NCI-H146 treated with DMSO at 0.1 percent for 48 hours (cell line): ENCODE data around the gene WDR11.

ENCODE experiments used
- DNase-seq: peaks from one replicate; lab custom pipeline; 2025; ENCODE audit not compliant: unreplicated experiment; lab: John Stamatoyannopoulos, UW

WDR11 gene

DNA sequence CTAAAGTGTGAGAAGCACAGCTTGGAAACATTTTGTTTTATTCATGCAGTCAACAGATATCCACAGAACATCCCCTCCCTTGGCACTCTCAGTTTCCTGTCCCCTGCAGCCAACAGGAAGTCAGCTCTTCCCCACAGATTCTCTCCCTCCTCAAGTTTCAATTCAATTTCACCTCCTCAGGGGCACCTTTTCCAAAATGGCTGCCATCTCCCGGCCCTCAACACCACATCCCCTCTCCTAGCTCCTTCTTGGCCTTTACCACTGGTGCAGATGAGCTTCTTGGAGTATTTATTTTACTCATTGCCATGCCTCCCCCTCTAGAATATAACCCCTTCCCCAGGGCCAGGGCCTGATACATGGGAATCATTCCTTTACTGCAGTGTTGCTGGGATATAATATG, 94.0 kb downstream of the WDR11 start:
- no peak for DNase-seq

DNA sequence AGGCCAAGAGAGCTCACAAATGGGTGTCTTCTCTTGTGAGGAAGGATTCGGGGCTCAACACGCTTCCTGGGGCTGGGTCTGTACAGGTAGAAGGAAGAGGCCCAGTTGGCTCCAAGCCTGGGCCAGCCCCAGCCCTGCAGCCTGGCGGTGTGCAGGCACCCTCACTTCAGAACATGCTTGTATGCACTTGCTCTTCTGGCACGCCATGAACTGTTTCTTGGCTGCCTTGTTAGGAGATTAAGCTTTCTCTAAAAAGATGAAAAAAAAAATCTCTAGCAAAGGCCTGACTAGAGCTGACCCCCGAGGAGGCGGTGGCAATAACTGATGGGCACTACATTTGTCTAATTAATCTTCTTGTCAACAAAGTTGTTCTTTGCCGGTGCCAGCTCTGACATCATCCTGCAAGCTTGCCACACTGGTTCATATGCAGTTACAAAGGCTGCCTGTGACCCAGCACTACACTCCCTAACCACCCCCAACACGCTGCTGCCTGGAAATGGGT, 94.7 kb downstream of the WDR11 start:
- DNase-seq, result no peak

DNA sequence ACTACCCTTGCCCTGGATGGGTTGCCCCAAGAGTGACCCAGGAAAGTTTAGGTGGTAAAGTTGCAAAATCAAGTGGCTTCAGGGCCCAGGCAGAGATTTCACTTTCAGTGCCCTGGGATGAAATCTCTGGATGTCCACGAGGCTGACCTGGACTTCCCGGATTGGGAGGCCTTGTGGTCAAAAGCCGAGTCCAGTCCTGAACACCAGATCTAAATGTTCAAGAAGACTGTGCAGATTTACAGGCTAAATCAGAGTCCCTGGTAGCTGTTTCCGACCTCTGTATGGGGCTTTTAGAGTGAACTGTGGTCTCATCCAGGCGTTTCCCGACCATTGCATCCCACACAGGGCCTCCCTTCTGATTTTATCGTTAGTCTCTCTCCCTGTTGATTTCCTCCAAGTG, 95.3 kb downstream of the WDR11 start:
- DNase-seq, result no peak

DNA sequence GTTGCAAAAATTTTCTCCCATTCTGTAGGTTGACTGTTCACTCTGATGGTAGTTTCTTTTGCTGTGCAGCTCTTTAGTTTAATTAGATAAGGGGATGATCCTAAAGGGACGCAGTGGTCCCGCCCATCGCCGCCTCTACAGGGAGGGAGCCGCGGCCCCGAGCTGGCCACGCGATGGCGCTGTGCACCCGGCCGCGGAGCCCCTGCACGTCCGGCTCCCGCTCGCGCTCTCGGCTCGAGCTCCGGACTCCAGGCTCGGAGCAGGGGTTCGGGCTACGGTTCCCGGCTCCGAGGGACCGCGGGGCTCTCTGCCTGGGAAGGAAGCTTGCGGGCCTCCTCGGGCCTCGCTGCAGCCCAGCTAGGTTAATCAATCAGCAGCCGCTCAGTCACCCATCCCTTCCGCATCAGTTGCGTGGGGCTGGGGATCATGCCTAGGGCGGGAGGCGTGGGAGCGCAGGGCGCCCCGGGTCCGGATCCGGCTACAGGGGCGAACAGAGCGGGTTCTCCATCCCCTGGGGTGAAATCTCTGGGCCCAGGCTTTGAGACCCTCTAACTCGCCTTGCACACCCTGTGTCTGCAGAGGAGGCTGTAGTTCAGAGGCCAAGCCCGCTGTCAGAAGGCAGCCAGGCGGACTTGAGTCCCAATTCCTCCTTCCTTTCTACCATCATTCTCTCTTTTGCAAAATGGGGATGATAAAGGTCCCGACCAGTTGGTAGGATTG, 97.9 kb downstream of the WDR11 start:
- no peak for DNase-seq

DNA sequence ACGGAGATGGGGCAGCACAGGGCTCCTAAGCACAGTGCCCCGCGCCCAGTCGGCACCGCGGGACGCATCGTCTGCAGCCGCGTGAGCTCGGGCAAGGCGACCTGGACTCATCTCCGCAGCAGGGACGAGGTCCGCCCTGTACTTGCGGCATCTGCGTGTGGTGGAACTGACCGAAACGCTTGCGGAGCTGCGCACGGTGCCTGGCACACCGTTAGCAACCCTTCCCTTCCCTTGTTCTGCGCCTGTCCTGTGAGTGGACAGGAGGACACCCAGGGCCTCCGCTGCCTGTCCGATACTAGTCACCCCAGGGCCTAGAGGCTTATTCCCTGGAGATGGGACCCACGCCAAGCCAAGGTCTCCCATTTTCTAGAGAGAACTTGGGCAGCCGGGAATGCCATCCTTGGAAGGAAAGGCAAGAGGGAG, 98.5 kb downstream of the WDR11 start:
- no peak for DNase-seq

DNA sequence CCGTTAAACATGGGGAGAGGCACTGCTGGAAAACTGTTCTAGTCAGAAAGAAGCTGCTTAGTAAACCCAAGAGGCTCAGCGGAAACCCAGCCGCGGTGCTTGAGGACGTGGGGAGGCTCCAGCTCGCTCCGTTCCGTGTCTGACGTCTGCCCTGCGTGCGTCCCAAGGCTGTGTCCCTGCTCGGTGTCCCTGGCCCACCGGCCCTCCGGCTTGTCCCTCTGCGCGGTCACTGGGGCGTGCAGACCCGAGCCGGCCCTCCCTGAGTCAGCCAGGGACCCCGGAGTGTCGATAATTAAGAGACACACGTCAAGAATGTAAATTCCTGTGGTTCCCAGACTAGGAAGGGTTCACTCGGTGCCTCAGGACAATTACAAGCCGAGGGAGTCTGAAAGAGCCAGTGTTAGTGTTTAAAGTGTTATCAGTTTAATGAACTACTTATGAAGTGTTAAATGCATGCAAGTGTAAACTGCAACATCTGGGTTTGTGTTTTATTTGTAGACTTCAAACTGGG, 98.9 kb downstream of the WDR11 start:
- no peak for DNase-seq

DNA sequence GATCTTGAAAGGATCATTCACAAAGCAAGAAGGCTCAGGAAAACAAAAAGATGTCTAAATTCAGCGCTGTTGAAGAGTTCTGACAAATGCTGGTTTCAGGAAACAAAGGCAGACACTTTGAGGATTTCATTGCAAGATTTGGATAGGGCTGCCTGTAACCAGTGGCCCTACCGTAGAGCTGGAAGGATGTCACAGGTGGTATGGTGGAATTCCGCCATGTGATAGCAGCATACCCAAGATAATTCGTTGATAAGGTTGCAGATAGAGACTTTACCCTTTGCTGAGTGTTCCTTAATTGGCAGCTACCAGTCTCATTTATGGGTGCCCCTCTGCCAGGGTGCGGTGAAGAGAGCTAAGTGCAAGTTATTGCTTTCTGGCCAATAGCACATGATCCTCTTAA, 100.1 kb downstream of the WDR11 start:
- DNase-seq, result no peak

DNA sequence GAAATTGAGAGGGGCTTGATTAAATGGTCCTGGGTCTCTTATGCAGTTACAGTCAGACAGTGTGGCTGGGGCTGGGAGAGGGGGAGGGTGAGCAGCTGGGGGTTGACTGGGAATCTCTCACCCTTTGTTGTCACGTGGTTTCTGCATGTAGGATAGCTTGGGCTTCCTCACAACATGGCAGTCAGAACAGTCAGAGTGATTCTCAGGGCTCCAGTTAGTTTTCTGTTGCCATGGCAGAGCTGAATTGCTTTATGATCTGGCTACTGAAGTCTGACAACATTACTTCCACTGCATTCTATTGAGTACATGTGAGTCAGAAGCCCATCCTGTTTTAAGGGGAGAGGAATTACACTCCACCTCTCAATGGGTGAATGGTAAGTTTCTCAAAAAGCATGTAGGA, 102.7 kb downstream of the WDR11 start:
- DNase-seq, result no peak
